WTC11 (cell line): ENCODE measurements around the gene ITGA5. TPM values are rescaled to one million over a fixed set of nuclear protein-coding genes. Genes with fewer than 3 reads are reported as not detected.

Source experiments
- ATAC-seq: fragments of 200-7000 bp; cut with Tn5 transposase; 2 replicates; pipeline ENCODE4 v1.10.0; 2021; ENCODE audit warnings: mild to moderate bottlenecking, moderate library complexity
- CTCF ChIA-PET: fragments of 300-600 bp; sonication (Branson Sonifier 250); formaldehyde crosslinking; loops from one replicate; lab custom pipeline; 2021; ENCODE audit warnings: antibody characterized with exemption; lab: Charles Lee
- POLR2A ChIA-PET: fragments of 350-600 bp; sonication (Branson Sonifier 250); formaldehyde crosslinking; loops from one replicate; lab custom pipeline; 2021; ENCODE audit warnings: antibody characterized with exemption; lab: Charles Lee
- DNase-seq: peaks from one replicate; pipeline ENCODE4 v3.0.0; 2021; ENCODE audit warnings: low spot score
- H3K27ac Mint-ChIP-seq: 2 replicates; pipeline ENCODE4 v1.8.0; 2021; ENCODE audit warnings: mixed read lengths
- H3K27me3 Mint-ChIP-seq: 2 replicates; pipeline ENCODE4 v1.8.0; 2021; ENCODE audit warnings: low read depth, mild to moderate bottlenecking, moderate library complexity, mixed read lengths
- H3K36me3 Mint-ChIP-seq: 2 replicates; pipeline ENCODE4 v1.8.0; 2021; ENCODE audit warnings: mixed read lengths
- H3K4me1 Mint-ChIP-seq: 2 replicates; pipeline ENCODE4 v1.8.0; 2022; ENCODE audit warnings: mixed read lengths
- H3K4me3 Mint-ChIP-seq: 2 replicates; pipeline ENCODE4 v1.8.0; 2021; ENCODE audit warnings: mild to moderate bottlenecking, moderate library complexity, mixed read lengths
- H3K9me3 Mint-ChIP-seq: 2 replicates; pipeline ENCODE4 v1.8.0; 2021; ENCODE audit warnings: mixed read lengths
- CBFB ChIP-seq: sonication (generic); formaldehyde crosslinking; IDR thresholded peaks from 2 replicates; pipeline ENCODE4 v1.8.1; 2022; ENCODE audit warnings: mild to moderate bottlenecking, low read depth, missing genetic modification reagents
- EMX1 ChIP-seq: fragments of 250-450 bp; sonication (Bioruptor Pico); IDR thresholded peaks from 2 replicates; pipeline ENCODE4 v1.8.0; 2021; ENCODE audit warnings: mild to moderate bottlenecking
- ETV6 ChIP-seq: sonication (generic); formaldehyde crosslinking; IDR thresholded peaks from 2 replicates; pipeline ENCODE4 v1.8.1; 2022; ENCODE audit warnings: mild to moderate bottlenecking, missing genetic modification reagents
- GRHL2 ChIP-seq: fragments of 250-450 bp; sonication (Bioruptor Pico); IDR thresholded peaks from 2 replicates; pipeline ENCODE4 v1.8.0; 2022; ENCODE audit warnings: mild to moderate bottlenecking, moderate library complexity; ENCODE audit not compliant: insufficient replicate concordance, severe bottlenecking
- IRF2 ChIP-seq: sonication (generic); formaldehyde crosslinking; IDR thresholded peaks from 2 replicates; pipeline ENCODE4 v1.8.0; 2022; ENCODE audit warnings: low read depth, missing genetic modification reagents, borderline replicate concordance
- JUN ChIP-seq: sonication (generic); formaldehyde crosslinking; IDR thresholded peaks from 2 replicates; pipeline ENCODE4 v1.8.0; 2023; ENCODE audit warnings: mild to moderate bottlenecking, missing genetic modification reagents
- KAT7 ChIP-seq: sonication (generic); formaldehyde crosslinking; IDR thresholded peaks from 2 replicates; pipeline ENCODE4 v1.8.1; 2023; ENCODE audit warnings: missing genetic modification reagents, mild to moderate bottlenecking, borderline replicate concordance
- MYBL2 ChIP-seq: sonication (generic); formaldehyde crosslinking; IDR thresholded peaks from 2 replicates; pipeline ENCODE4 v1.8.1; 2023; ENCODE audit warnings: mild to moderate bottlenecking, moderate library complexity, missing genetic modification reagents
- SMAD3 ChIP-seq: sonication (generic); formaldehyde crosslinking; IDR thresholded peaks from 2 replicates; pipeline ENCODE4 v1.8.0; 2022; ENCODE audit warnings: missing genetic modification reagents, mild to moderate bottlenecking, borderline replicate concordance
- TEAD4 ChIP-seq: sonication (generic); formaldehyde crosslinking; IDR thresholded peaks from 2 replicates; pipeline ENCODE4 v1.8.0; 2022; ENCODE audit warnings: mild to moderate bottlenecking, missing genetic modification reagents
- TP53 ChIP-seq: sonication (generic); formaldehyde crosslinking; IDR thresholded peaks from 2 replicates; pipeline ENCODE4 v1.8.1; 2023; ENCODE audit warnings: mild to moderate bottlenecking, missing genetic modification reagents
- total RNA-seq: library from RNA; stranded (reverse); gene quantifications from 3 replicates; pipeline ENCODE4 v1.2.3, GENCODE V29; 2021
- TF ChIP-seq, protein P1 (sequence below): sonication (generic); formaldehyde crosslinking; IDR thresholded peaks from 2 replicates; pipeline ENCODE4 v1.8.0; 2023; ENCODE audit warnings: missing genetic modification reagents, mild to moderate bottlenecking, borderline replicate concordance
- TF ChIP-seq, protein P2 (sequence below): fragments of 250-450 bp; sonication (Bioruptor Pico); conservative IDR thresholded peaks from 2 replicates; pipeline ENCODE4 v1.9.0; 2021; ENCODE audit warnings: mild to moderate bottlenecking
- TF ChIP-seq, protein P3 (sequence below): fragments of 250-450 bp; sonication (Bioruptor Pico); IDR thresholded peaks from 2 replicates; pipeline ENCODE4 v1.9.0; 2021; ENCODE audit warnings: mild to moderate bottlenecking
- TF ChIP-seq, protein P4 (sequence below): sonication (generic); formaldehyde crosslinking; IDR thresholded peaks from 2 replicates; pipeline ENCODE4 v1.8.1; 2023; ENCODE audit warnings: mild to moderate bottlenecking, moderate library complexity, missing genetic modification reagents
- TF ChIP-seq, protein P5 (sequence below): sonication (generic); formaldehyde crosslinking; IDR thresholded peaks from 2 replicates; pipeline ENCODE4 v1.8.1; 2022; ENCODE audit warnings: mild to moderate bottlenecking, missing genetic modification reagents, moderate library complexity, borderline replicate concordance

ITGA5 gene
- total RNA-seq, 1 experiment from 2014 or later, result 21.9 TPM

DNA sequence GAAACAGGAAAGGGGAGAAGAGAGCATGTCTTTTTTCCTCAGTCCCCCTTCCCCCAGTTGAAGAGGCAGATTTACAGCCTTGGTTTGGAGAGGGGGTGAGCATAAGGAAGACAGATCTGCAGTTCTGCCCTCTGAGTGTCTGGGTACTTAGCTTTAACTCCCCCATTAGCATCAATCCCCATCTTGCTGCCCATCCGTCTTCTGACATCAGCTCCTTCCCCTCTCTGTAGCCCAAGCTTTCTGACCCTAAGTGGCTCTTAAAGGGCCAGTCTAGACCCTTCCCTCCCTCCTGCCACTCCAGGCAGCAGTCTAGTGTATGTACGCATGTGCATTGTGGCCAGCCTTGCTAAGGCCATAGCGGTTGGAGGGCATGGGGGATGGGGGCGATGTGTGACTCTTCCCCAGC lies 62.1 kb downstream of the ITGA5 start (continued):
- TF ChIP-seq, protein P1, sequence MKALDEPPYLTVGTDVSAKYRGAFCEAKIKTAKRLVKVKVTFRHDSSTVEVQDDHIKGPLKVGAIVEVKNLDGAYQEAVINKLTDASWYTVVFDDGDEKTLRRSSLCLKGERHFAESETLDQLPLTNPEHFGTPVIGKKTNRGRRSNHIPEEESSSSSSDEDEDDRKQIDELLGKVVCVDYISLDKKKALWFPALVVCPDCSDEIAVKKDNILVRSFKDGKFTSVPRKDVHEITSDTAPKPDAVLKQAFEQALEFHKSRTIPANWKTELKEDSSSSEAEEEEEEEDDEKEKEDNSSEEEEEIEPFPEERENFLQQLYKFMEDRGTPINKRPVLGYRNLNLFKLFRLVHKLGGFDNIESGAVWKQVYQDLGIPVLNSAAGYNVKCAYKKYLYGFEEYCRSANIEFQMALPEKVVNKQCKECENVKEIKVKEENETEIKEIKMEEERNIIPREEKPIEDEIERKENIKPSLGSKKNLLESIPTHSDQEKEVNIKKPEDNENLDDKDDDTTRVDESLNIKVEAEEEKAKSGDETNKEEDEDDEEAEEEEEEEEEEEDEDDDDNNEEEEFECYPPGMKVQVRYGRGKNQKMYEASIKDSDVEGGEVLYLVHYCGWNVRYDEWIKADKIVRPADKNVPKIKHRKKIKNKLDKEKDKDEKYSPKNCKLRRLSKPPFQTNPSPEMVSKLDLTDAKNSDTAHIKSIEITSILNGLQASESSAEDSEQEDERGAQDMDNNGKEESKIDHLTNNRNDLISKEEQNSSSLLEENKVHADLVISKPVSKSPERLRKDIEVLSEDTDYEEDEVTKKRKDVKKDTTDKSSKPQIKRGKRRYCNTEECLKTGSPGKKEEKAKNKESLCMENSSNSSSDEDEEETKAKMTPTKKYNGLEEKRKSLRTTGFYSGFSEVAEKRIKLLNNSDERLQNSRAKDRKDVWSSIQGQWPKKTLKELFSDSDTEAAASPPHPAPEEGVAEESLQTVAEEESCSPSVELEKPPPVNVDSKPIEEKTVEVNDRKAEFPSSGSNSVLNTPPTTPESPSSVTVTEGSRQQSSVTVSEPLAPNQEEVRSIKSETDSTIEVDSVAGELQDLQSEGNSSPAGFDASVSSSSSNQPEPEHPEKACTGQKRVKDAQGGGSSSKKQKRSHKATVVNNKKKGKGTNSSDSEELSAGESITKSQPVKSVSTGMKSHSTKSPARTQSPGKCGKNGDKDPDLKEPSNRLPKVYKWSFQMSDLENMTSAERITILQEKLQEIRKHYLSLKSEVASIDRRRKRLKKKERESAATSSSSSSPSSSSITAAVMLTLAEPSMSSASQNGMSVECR (CRISPR knock-in tag), result no peak
- TF ChIP-seq KAT7 (CRISPR knock-in tag) (no peak), JUN (CRISPR knock-in tag) (no peak), CBFB (CRISPR knock-in tag) (no peak), ETV6 (CRISPR knock-in tag) (no peak), TEAD4 (no peak), GRHL2 (no peak), MYBL2 (CRISPR knock-in tag) (no peak)
- TF ChIP-seq, protein P2, sequence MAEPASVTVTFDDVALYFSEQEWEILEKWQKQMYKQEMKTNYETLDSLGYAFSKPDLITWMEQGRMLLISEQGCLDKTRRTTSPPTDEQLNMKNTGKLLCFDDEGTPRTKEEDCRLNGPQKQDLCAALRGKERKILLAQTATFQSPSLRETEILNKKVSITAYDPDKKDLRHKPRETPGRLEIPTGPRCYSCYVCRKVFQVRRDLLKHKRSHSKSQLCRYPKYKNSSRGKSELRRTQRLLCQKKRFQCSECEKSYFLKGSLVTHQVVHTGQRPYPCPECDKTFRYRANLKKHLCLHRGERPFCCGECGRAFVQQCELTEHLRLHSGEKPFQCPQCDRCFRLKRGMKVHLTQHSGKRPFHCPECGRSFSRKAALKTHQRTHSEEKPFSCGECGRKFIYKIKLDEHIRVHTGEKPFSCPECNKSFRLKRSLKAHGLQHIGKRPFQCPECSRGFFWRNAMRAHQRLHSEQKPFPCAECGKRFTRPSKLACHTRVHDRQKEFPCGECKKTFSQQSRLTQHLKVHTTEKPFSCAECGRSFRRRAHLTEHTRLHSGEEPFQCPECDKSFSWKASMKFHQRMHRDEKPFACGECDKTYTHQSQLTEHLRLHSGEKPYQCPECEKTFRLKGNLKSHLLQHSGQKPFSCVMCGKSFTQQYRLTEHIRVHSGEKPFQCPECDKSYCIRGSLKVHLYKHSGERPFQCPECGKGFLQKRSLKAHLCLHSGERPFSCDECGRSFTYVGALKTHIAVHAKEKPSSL (CRISPR knock-in tag), result no peak
- TF ChIP-seq, protein P3, sequence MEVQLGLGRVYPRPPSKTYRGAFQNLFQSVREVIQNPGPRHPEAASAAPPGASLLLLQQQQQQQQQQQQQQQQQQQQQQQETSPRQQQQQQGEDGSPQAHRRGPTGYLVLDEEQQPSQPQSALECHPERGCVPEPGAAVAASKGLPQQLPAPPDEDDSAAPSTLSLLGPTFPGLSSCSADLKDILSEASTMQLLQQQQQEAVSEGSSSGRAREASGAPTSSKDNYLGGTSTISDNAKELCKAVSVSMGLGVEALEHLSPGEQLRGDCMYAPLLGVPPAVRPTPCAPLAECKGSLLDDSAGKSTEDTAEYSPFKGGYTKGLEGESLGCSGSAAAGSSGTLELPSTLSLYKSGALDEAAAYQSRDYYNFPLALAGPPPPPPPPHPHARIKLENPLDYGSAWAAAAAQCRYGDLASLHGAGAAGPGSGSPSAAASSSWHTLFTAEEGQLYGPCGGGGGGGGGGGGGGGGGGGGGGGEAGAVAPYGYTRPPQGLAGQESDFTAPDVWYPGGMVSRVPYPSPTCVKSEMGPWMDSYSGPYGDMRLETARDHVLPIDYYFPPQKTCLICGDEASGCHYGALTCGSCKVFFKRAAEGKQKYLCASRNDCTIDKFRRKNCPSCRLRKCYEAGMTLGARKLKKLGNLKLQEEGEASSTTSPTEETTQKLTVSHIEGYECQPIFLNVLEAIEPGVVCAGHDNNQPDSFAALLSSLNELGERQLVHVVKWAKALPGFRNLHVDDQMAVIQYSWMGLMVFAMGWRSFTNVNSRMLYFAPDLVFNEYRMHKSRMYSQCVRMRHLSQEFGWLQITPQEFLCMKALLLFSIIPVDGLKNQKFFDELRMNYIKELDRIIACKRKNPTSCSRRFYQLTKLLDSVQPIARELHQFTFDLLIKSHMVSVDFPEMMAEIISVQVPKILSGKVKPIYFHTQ (CRISPR knock-in tag), result no peak
- TF ChIP-seq, protein P4, sequence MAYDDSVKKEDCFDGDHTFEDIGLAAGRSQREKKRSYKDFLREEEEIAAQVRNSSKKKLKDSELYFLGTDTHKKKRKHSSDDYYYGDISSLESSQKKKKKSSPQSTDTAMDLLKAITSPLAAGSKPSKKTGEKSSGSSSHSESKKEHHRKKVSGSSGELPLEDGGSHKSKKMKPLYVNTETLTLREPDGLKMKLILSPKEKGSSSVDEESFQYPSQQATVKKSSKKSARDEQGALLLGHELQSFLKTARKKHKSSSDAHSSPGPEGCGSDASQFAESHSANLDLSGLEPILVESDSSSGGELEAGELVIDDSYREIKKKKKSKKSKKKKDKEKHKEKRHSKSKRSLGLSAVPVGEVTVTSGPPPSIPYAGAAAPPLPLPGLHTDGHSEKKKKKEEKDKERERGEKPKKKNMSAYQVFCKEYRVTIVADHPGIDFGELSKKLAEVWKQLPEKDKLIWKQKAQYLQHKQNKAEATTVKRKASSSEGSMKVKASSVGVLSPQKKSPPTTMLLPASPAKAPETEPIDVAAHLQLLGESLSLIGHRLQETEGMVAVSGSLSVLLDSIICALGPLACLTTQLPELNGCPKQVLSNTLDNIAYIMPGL (CRISPR knock-in tag), result no peak

DNA sequence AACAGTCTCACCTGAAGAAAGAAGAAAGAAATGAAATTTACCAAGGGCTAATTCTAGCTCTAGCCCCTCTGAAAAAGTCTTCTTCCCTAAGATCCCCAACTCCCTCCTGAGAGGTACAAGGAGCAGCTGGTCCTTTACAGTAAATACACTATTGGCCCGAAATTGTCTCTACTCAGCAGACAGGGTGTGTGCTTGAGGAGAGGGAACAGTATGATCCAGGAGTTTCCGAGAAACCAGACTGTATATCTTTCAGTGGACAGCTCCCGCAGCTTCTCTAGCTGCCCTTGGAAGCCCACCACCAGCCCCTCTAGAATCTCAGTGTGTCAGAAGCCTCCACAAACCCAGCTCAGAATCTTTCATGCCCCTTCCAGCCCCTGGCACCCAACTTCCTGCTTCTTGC lies 62.8 kb downstream of the ITGA5 start:
- no peaks in the 10 kb centered on the region for H3K9me3 Mint-ChIP-seq
- peaks cover 31% of the 10 kb centered on the region for H3K4me1 Mint-ChIP-seq
- H3K27ac Mint-ChIP-seq, result peak overlapping the region; percentile 92
- ChIA-PET POLR2A (interaction anchor here (1.4 to 4.2 kb wide), 2 partner anchors 55 to 76 kb away, joined by 3 to 40 read pairs; partner anchors contain the start of genes CBX5, HNRNPA1 and NFE2), CTCF (interaction anchor here (0.9 to 9.1 kb wide), 8 partner anchors 14 to 143 kb away, joined by 3 to 200 read pairs (median 52); partner anchors contain the start of gene COPZ1)
- peak overlapping the region; percentile 47; the same call in 1 of the 2 replicates for H3K4me3 Mint-ChIP-seq
- DNase-seq (no peak), ATAC-seq (no peak)
- peaks cover 6% of the 10 kb centered on the region; the same call in 1 of the 2 replicates for H3K27me3 Mint-ChIP-seq
- H3K36me3 Mint-ChIP-seq, result no peaks in the 10 kb centered on the region
- TF ChIP-seq IRF2 (no peak), SMAD3 (no peak), MYBL2 (CRISPR knock-in tag) (no peak), EMX1 (CRISPR knock-in tag) (no peak), TP53 (CRISPR knock-in tag) (no peak)
- TF ChIP-seq, protein P5, sequence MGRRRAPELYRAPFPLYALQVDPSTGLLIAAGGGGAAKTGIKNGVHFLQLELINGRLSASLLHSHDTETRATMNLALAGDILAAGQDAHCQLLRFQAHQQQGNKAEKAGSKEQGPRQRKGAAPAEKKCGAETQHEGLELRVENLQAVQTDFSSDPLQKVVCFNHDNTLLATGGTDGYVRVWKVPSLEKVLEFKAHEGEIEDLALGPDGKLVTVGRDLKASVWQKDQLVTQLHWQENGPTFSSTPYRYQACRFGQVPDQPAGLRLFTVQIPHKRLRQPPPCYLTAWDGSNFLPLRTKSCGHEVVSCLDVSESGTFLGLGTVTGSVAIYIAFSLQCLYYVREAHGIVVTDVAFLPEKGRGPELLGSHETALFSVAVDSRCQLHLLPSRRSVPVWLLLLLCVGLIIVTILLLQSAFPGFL (CRISPR knock-in tag), result no peak
- TF ChIP-seq, protein P2 (CRISPR knock-in tag), result no peak
